Fibroblast of peridontal ligament (primary cell): Measurements from ENCODE around the gene TLCD2.

Experiments used
- DNase-seq: peaks from one replicate; pipeline ENCODE4 v3.0.0-alpha.2; 2010; ENCODE audit errors: extremely low read depth

TLCD2 gene

GRCh38 chr17:1736348-1737281 is 26.4 kb upstream of the TLCD2 start:
- DNase-seq, result peak; percentile 44

GRCh38 chr17:1735834-1736347 is 25.7 kb upstream of the TLCD2 start:
- DNase-seq, result no peak

GRCh38 chr17:1735418-1735817 is 25.2 kb upstream of the TLCD2 start:
- DNase-seq, result no peak

- no peak for DNase-seq
Observed at GRCh38 chr17:1733759-1734158, 23.6 kb upstream of the TLCD2 start.

GRCh38 chr17:1732833-1733321 is 22.7 kb upstream of the TLCD2 start:
- DNase-seq, result no peak

- no peak for DNase-seq
Observed at GRCh38 chr17:1732241-1732832, 22.2 kb upstream of the TLCD2 start.

- no peak for DNase-seq
Observed at GRCh38 chr17:1731194-1731506, 21.0 kb upstream of the TLCD2 start.

- no peak for DNase-seq
Observed at GRCh38 chr17:1730326-1731193, 20.4 kb upstream of the TLCD2 start.

- DNase-seq, result no peak
Observed at GRCh38 chr17:1729966-1730325, 19.8 kb upstream of the TLCD2 start.

GRCh38 chr17:1727876-1728630 is 17.9 kb upstream of the TLCD2 start:
- no peak for DNase-seq

- no peak for DNase-seq
Observed at GRCh38 chr17:1727258-1727789, 17.1 kb upstream of the TLCD2 start.

- DNase-seq, result no peak
Observed at GRCh38 chr17:1726626-1727257, 16.6 kb upstream of the TLCD2 start.

- no peak for DNase-seq
Observed at GRCh38 chr17:1725642-1726511, 15.7 kb upstream of the TLCD2 start.

- no peak for DNase-seq
Observed at GRCh38 chr17:1724869-1725641, 14.9 kb upstream of the TLCD2 start.

- peak; percentile 75 for DNase-seq
Observed at GRCh38 chr17:1724351-1724868, 14.2 kb upstream of the TLCD2 start, which contains the start of gene WDR81. WDR81 (plus strand) TSS chr17:1724704; CDS start chr17:1724960, 256 bp downstream.

GRCh38 chr17:1722022-1722421 is 11.8 kb upstream of the TLCD2 start:
- DNase-seq, result peak; percentile 90

- DNase-seq, result peak; percentile 61
Observed at GRCh38 chr17:1720856-1721386, 10.7 kb upstream of the TLCD2 start.
